Sigmoid colon (tissue), 7 donors: ENCODE results near the gene TENT5A. TPM values are rescaled to one million over a fixed set of nuclear protein-coding genes. Genes with fewer than 3 reads are reported as not detected.

Experiments used
- DNase-seq: peaks from one replicate; pipeline ENCODE4 v3.0.0-alpha.2; 2019
- H3K27ac ChIP-seq, 4 donors: fragments of 200-600 bp; sonication (generic); one replicate each; pipeline ENCODE4 v1.5.1; 2016 to 2019; ENCODE audit warnings: mild to moderate bottlenecking in 1 of 4
- H3K27me3 ChIP-seq, 3 donors: fragments of 200-600 bp; sonication (generic); one replicate each; pipeline ENCODE4 v1.5.1; 2019; ENCODE audit warnings: mild to moderate bottlenecking in 1 of 3
- H3K36me3 ChIP-seq, 4 donors: fragments of 200-600 bp; sonication (generic); one replicate each; pipeline ENCODE4 v1.5.1; 2016 to 2019
- H3K4me1 ChIP-seq, 4 donors: fragments of 200-600 bp; sonication (generic); one replicate each; pipeline ENCODE4 v1.5.1; 2017 to 2019
- H3K4me3 ChIP-seq, 4 donors: fragments of 200-600 bp; sonication (generic); one replicate each; pipeline ENCODE4 v1.5.1; 2017 to 2019; ENCODE audit warnings: mild to moderate bottlenecking in 2 of 4, moderate library complexity in 1 of 4
- H3K9me3 ChIP-seq, 4 donors: fragments of 200-600 bp in 3 of 4; sonication (generic) in 3 of 4; one replicate each; pipeline versions ENCODE4 v1.5.1 to v1.6.1; 2013 to 2019
- EP300 ChIP-seq, 4 donors: sonication (generic); formaldehyde crosslinking; IDR thresholded peaks; one replicate each; pipeline ENCODE4 v1.6.1; 2017; ENCODE audit warnings: antibody characterized with exemption in 4 of 4
- POLR2A ChIP-seq, 2 donors: fragments of 450-650 bp; IDR thresholded peaks; one replicate each; pipeline ENCODE4 v1.6.1; 2016; ENCODE audit warnings: antibody characterized with exemption in 2 of 2, mild to moderate bottlenecking in 2 of 2, moderate library complexity in 2 of 2
- POLR2AphosphoS5 ChIP-seq, 4 donors: sonication (generic); formaldehyde crosslinking; IDR thresholded peaks; one replicate each; pipeline ENCODE4 v1.6.1; 2017; ENCODE audit warnings: antibody characterized with exemption in 4 of 4
- WGBS, 2 donors: extraction: QIAGEN DNeasy Blood & Tissue Kit; methylation state at CpG; one replicate each; pipeline ENCODE4 v1.1.7; 2013; 5-methylcytosine and 5-hydroxymethylcytosine counted together
- intact Hi-C: fragments of 100-400 bp; cut with DNase I; formaldehyde crosslinking; loops from one replicate; pipeline ENCODE4 v1.15.1; 2023
- polyA plus RNA-seq, 3 donors: library from polyadenylated mRNA; stranded (reverse); fragments of 200-250 nt; gene quantifications; one replicate each; pipeline ENCODE4 v1.2.3, GENCODE V29; 2013
- total RNA-seq, 4 donors: library from RNA; depleted of rRNA; stranded (reverse); fragments of >200 nt; gene quantifications; one replicate each; pipeline ENCODE4 v1.1.0, GENCODE V29; 2016
- TF ChIP-seq, protein P1 (sequence below), 4 experiments: fragments of 450-650 bp in 3 of 4; fragments of 200-600 bp in 1 of 4; IDR thresholded peaks; one replicate each; pipeline ENCODE4 v1.5.1; 2016 to 2019; ENCODE audit warnings: antibody characterized with exemption in 4 of 4, mild to moderate bottlenecking in 3 of 4, moderate library complexity in 2 of 4
- donor health status: healthy with polysubstance abuse.
- donor health status: Bipolar disorder and iron deficiency.
- donor health status: healthy.

The TENT5A gene
- total and polyA plus RNA-seq, 7 donors, result 7.5 to 29.3 (median 18.3) TPM

GRCh38 chr6:81739230-81740195, 13.0 kb downstream of the TENT5A start:
- no peaks in the 10 kb centered on the region for H3K27me3 ChIP-seq
- no peaks in the 10 kb centered on the region for H3K36me3 ChIP-seq
- 92 to 95% methylated on average over 6 of the region's 6 CpGs for WGBS, 2 donors
- no peak for DNase-seq
- intact Hi-C loops, result no loop called here
- no peak overlapping the region for H3K4me3 ChIP-seq
- peaks cover 0 to under 1% (median 0%) of the 10 kb centered on the region in 4 donors for H3K4me1 ChIP-seq
- TF ChIP-seq EP300 (IDR thresholded peaks at IDR 0.05) (no peak), POLR2AphosphoS5 (IDR thresholded peaks at IDR 0.05) (no peak)
- no peaks in the 10 kb centered on the region for H3K9me3 ChIP-seq
- no peak overlapping the region for H3K27ac ChIP-seq

DNA sequence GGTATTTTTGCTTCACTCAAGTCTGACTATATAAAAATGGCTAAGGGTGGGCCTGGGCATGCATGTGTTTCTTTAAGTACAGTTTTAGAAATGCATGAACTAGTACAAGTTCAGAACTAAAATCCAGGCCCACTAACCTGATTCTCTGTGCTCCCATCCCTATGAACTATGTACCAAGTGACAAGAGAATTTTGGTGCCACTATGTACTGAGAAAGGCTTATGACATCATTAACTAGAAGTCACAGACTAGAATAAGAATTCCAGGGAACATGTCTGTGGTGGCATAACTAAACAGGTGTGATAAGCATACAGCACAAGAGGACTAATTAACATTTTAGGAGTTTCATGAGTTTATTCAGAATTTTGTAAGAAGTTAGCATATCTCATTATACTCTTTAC, 16.1 kb downstream of the TENT5A start:
- no peak for DNase-seq
- TF ChIP-seq POLR2AphosphoS5 (IDR thresholded peaks at IDR 0.05), result no peak
- TF ChIP-seq, protein P1, sequence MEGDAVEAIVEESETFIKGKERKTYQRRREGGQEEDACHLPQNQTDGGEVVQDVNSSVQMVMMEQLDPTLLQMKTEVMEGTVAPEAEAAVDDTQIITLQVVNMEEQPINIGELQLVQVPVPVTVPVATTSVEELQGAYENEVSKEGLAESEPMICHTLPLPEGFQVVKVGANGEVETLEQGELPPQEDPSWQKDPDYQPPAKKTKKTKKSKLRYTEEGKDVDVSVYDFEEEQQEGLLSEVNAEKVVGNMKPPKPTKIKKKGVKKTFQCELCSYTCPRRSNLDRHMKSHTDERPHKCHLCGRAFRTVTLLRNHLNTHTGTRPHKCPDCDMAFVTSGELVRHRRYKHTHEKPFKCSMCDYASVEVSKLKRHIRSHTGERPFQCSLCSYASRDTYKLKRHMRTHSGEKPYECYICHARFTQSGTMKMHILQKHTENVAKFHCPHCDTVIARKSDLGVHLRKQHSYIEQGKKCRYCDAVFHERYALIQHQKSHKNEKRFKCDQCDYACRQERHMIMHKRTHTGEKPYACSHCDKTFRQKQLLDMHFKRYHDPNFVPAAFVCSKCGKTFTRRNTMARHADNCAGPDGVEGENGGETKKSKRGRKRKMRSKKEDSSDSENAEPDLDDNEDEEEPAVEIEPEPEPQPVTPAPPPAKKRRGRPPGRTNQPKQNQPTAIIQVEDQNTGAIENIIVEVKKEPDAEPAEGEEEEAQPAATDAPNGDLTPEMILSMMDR (IDR thresholded peaks at IDR 0.05), result no peak
- no peak for TF ChIP-seq POLR2A (IDR thresholded peaks at IDR 0.05)
- TF ChIP-seq EP300 (IDR thresholded peaks at IDR 0.05), result no peak
- no peaks in the 10 kb centered on the region for H3K36me3 ChIP-seq
- no peaks in the 10 kb centered on the region for H3K9me3 ChIP-seq
- no peak overlapping the region for H3K27ac ChIP-seq
- intact Hi-C loops, result no loop called here
- peaks cover 0 to 5% (median 0%) of the 10 kb centered on the region in 4 donors for H3K4me1 ChIP-seq
- no peak overlapping the region for H3K4me3 ChIP-seq
- no peaks in the 10 kb centered on the region for H3K27me3 ChIP-seq

GRCh38 chr6:81735756-81736380, 16.6 kb downstream of the TENT5A start:
- DNase-seq, result no peak
- TF ChIP-seq EP300 (IDR thresholded peaks at IDR 0.05), result no peak
- TF ChIP-seq POLR2A (IDR thresholded peaks at IDR 0.05), result no peak
- TF ChIP-seq, protein P1 (IDR thresholded peaks at IDR 0.05), result no peak
- no peak for TF ChIP-seq POLR2AphosphoS5 (IDR thresholded peaks at IDR 0.05)
- H3K36me3 ChIP-seq, result no peaks in the 10 kb centered on the region
- no peak overlapping the region for H3K27ac ChIP-seq
- H3K9me3 ChIP-seq, result no peaks in the 10 kb centered on the region
- H3K4me3 ChIP-seq, result no peak overlapping the region
- peaks cover 0 to 5% (median 0%) of the 10 kb centered on the region in 4 donors for H3K4me1 ChIP-seq
- WGBS, 2 donors, result 79 to 93% methylated on average over 1 of the region's 1 CpG
- no peaks in the 10 kb centered on the region for H3K27me3 ChIP-seq
- intact Hi-C loops, result no loop called here

DNA sequence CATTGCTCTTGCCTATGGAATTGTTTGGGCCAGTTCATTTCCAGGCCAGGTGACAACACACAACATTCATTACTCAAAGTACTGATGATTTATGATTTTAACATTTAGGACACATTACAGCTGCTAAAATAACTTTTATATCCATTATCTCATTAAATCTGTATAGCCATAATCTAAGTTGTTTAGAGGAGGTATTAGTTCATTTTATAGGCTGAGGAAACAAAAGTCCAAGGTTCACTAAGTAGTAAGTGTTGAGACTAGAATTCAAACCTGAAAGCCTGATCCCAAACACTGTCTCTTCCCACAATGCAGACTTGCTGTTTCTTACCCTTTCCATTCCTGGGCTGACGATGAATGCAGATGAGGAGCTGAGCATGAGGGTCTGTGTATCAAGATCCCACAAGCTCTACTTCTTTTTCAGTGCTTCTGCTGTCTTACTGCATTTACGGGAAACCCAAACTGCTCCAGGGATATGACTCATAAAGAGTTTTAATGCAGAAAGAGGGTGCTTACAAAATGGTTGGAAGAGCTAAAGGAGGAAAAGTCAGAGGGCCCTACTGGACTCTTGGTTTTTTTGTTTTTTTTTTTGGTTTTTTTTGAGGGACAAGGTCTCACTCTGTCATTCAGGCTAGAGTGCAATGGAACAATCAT, 17.9 kb downstream of the TENT5A start:
- Histone ChIP-seq H3K4me3 (no peak overlapping the region), H3K36me3 (no peaks in the 10 kb centered on the region), H3K27ac (no peak overlapping the region), H3K4me1 (peaks cover 0 to 5% (median 0%) of the 10 kb centered on the region in 4 donors), H3K9me3 (no peaks in the 10 kb centered on the region), H3K27me3 (no peaks in the 10 kb centered on the region)
- intact Hi-C loops, result no loop called here
- DNase-seq, result no peak
- TF ChIP-seq, protein P1 (IDR thresholded peaks at IDR 0.05), result no peak
- TF ChIP-seq EP300 (IDR thresholded peaks at IDR 0.05) (no peak), POLR2A (IDR thresholded peaks at IDR 0.05) (no peak), POLR2AphosphoS5 (IDR thresholded peaks at IDR 0.05) (no peak)
- 87 to 90% methylated on average over 2 of the region's 2 CpGs for WGBS, 2 donors

- no peak overlapping the region for H3K27ac ChIP-seq
- no peak overlapping the region for H3K4me3 ChIP-seq
- peaks cover 0 to 5% (median 0%) of the 10 kb centered on the region in 4 donors for H3K4me1 ChIP-seq
- no peaks in the 10 kb centered on the region for H3K36me3 ChIP-seq
- DNase-seq, result no peak
- 92 to 93% methylated on average over 2 of the region's 2 CpGs for WGBS, 2 donors
- TF ChIP-seq, protein P1 (IDR thresholded peaks at IDR 0.05), result no peak
- TF ChIP-seq EP300 (IDR thresholded peaks at IDR 0.05), result no peak
- TF ChIP-seq POLR2AphosphoS5 (IDR thresholded peaks at IDR 0.05), result no peak
- H3K27me3 ChIP-seq, result no peaks in the 10 kb centered on the region
- H3K9me3 ChIP-seq, result no peaks in the 10 kb centered on the region
- intact Hi-C loops, result no loop called here
Measured at GRCh38 chr6:81734081-81734480, 18.4 kb downstream of the TENT5A start.
